Keratinocyte (primary cell): ENCODE data around the gene ZC3H10. TPM values are rescaled to one million over a fixed set of nuclear protein-coding genes. Genes with fewer than 3 reads are reported as not detected.

Experiments used
- DNase-seq: peaks from one replicate; pipeline ENCODE4 v3.0.0-alpha.2; 2011; ENCODE audit warnings: low read depth, missing footprints, low spot score
- FAIRE-seq: peaks from 2 replicates; lab custom pipeline; 2011; peaks lifted over from hg19 to GRCh38; lab: Jason Lieb, UNC
- H2AFZ ChIP-seq: 2 replicates; pipeline ENCODE4 v1.6.0; 2012; ENCODE audit warnings: low read length, control low read depth, inconsistent platforms; ENCODE audit not compliant: control insufficient read depth
- H3K27ac ChIP-seq: 2 replicates; pipeline ENCODE4 v1.5.1; 2011; ENCODE audit warnings: low read length; ENCODE audit not compliant: control insufficient read depth, insufficient read depth
- H3K27me3 ChIP-seq: 3 replicates; pipeline ENCODE4 v1.6.0; 2011; ENCODE audit warnings: low read length; ENCODE audit not compliant: control insufficient read depth, insufficient read depth; ENCODE audit errors: extremely low read depth
- H3K36me3 ChIP-seq, 2 experiments: 2 replicates in 1 of 2; 3 replicates in 1 of 2; pipeline ENCODE4 v1.5.1; 2011; ENCODE audit warnings: low read length in 2 of 2, mild to moderate bottlenecking in 1 of 2; ENCODE audit not compliant: control insufficient read depth in 2 of 2, insufficient read depth in 2 of 2; ENCODE audit errors: extremely low read depth in 1 of 2
- H3K4me1 ChIP-seq: 3 replicates; pipeline ENCODE4 v1.5.1; 2011; ENCODE audit warnings: low read length; ENCODE audit not compliant: control insufficient read depth, insufficient read depth; ENCODE audit errors: extremely low read depth
- H3K4me2 ChIP-seq: 3 replicates; pipeline ENCODE4 v1.6.0; 2011; ENCODE audit warnings: low read depth, low read length; ENCODE audit not compliant: control insufficient read depth, insufficient read depth; ENCODE audit errors: extremely low read depth
- H3K4me3 ChIP-seq, 3 experiments: fragments of 200-600 bp in 1 of 3; sonication (generic) in 1 of 3; 2 replicates in 2 of 3; 3 replicates in 1 of 3; pipeline ENCODE4 v1.5.1; 2011 to 2016; ENCODE audit warnings: low read length in 3 of 3, mild to moderate bottlenecking in 3 of 3, control low read depth in 2 of 3, inconsistent platforms in 1 of 3, low read depth in 1 of 3, mixed read lengths in 1 of 3, mixed run types in 1 of 3, moderate library complexity in 1 of 3; ENCODE audit not compliant: control insufficient read depth in 2 of 3, insufficient read depth in 2 of 3; ENCODE audit errors: extremely low read depth in 1 of 3
- H3K79me2 ChIP-seq: 2 replicates; pipeline ENCODE4 v1.6.0; 2012; ENCODE audit warnings: low read length; ENCODE audit not compliant: control insufficient read depth, insufficient read depth
- H3K9ac ChIP-seq: 3 replicates; pipeline ENCODE4 v1.6.0; 2011; ENCODE audit warnings: low read length; ENCODE audit not compliant: control insufficient read depth, insufficient read depth; ENCODE audit errors: extremely low read depth
- H3K9me1 ChIP-seq: 3 replicates; pipeline ENCODE4 v1.6.0; 2011; ENCODE audit warnings: low read length; ENCODE audit not compliant: control insufficient read depth, insufficient read depth; ENCODE audit errors: extremely low read depth
- H3K9me3 ChIP-seq: 2 replicates; pipeline ENCODE4 v1.5.1; 2012; ENCODE audit warnings: low read depth, low read length; ENCODE audit not compliant: control insufficient read depth
- H4K20me1 ChIP-seq: 3 replicates; pipeline ENCODE4 v1.6.0; 2011; ENCODE audit warnings: low read length; ENCODE audit not compliant: control insufficient read depth, insufficient read depth; ENCODE audit errors: extremely low read depth
- CTCF ChIP-seq, 3 experiments: IDR thresholded peaks in 1 of 3; conservative IDR thresholded peaks in 1 of 3; optimal IDR thresholded peaks in 1 of 3; 2 replicates in 2 of 3; 3 replicates in 1 of 3; pipeline versions ENCODE3 to v1.5.1; 2011; ENCODE audit warnings: low read length in 3 of 3, mild to moderate bottlenecking in 3 of 3, moderate library complexity in 2 of 3, control low read depth in 1 of 3, inconsistent platforms in 1 of 3; ENCODE audit not compliant: insufficient read depth in 2 of 3; ENCODE audit errors: extremely low read depth in 1 of 3
- EZH2 ChIP-seq: IDR thresholded peaks from one replicate; pipeline ENCODE4 v1.6.1; 2012; ENCODE audit warnings: inconsistent platforms, mild to moderate bottlenecking, low read length, moderate library complexity
- dilution Hi-C: fragments of 300-500 bp; cut with MboI; formaldehyde crosslinking; loops from one replicate; pipeline ENCODE4 v1.7.0; 2020; ENCODE audit warnings: low sequenced_read_pairs; ENCODE audit not compliant: extremely low pct_ligation_motif_present
- polyA plus RNA-seq, 5 experiments: library from polyadenylated mRNA; depleted of rRNA in 3 of 5; stranded (reverse) in 3 of 5; stranded (forward) in 1 of 5; unstranded in 1 of 5; fragments of >200 nt; gene quantifications; 1 replicate in 1 of 5; 2 replicates in 3 of 5; 3 replicates in 1 of 5; pipeline versions ENCODE4 v1.2.1 to v1.2.3, GENCODE V29; 2011 to 2012; ENCODE audit warnings: missing spikeins in 2 of 5, low read depth in 1 of 5, low replicate concordance in 1 of 5

The ZC3H10 gene
- polyA plus RNA-seq, 1 donor (not counting 4 experiments of a cell fraction or from before 2014, with no cell fraction given): 0.85 TPM

- Histone ChIP-seq H3K4me3 (no peak overlapping the region), H4K20me1 (peaks cover 21% of the 10 kb centered on the region), H3K4me2 (no peak overlapping the region), H3K9me1 (no peaks in the 10 kb centered on the region), H3K9ac (no peak overlapping the region), H3K27ac (no peak overlapping the region), H3K4me1 (peaks cover 22% of the 10 kb centered on the region), H3K36me3 (peaks cover 41 to 43% of the 10 kb centered on the region in 2 experiments), H3K79me2 (peaks cover 22% of the 10 kb centered on the region), H3K9me3 (no peaks in the 10 kb centered on the region), H3K27me3 (no peaks in the 10 kb centered on the region), H2AFZ (no peak overlapping the region)
- DNase-seq (no peak), FAIRE-seq (no peak)
- TF ChIP-seq EZH2 (no peak), CTCF (optimal IDR thresholded peaks at IDR 0.05 in 1 of 3, IDR thresholded peaks at IDR 0.05 in 1 of 3, conservative IDR thresholded peaks at IDR 0.05 in 1 of 3; ENCODE audit: extremely low read depth in 1 of 3, insufficient read depth in 2 of 3, low read length in 3 of 3) (no peak)
- dilution Hi-C loops: no loop called here
Measured at GRCh38 chr12:56163533-56164344, 45.7 kb downstream of the ZC3H10 start.

GRCh38 chr12:56164345-56164729 lies 46.3 kb downstream of the ZC3H10 start:
- H3K4me3 ChIP-seq: no peak overlapping the region
- no peak for FAIRE-seq
- peaks cover 21% of the 10 kb centered on the region for H4K20me1 ChIP-seq
- no peak overlapping the region for H3K4me2 ChIP-seq
- peaks cover 16% of the 10 kb centered on the region for H3K79me2 ChIP-seq
- H3K27me3 ChIP-seq: no peaks in the 10 kb centered on the region
- no peak overlapping the region for H2AFZ ChIP-seq
- no peak overlapping the region for H3K27ac ChIP-seq
- H3K4me1 ChIP-seq: peaks cover 22% of the 10 kb centered on the region
- H3K9me1 ChIP-seq: no peaks in the 10 kb centered on the region
- no peak overlapping the region for H3K9ac ChIP-seq
- dilution Hi-C loops: no loop called here
- TF ChIP-seq EZH2: no peak
- TF ChIP-seq CTCF (optimal IDR thresholded peaks at IDR 0.05 in 1 of 3, IDR thresholded peaks at IDR 0.05 in 1 of 3, conservative IDR thresholded peaks at IDR 0.05 in 1 of 3; ENCODE audit: extremely low read depth in 1 of 3, insufficient read depth in 2 of 3, low read length in 3 of 3): no peak
- H3K36me3 ChIP-seq: peaks cover 39 to 40% of the 10 kb centered on the region in 2 experiments
- no peaks in the 10 kb centered on the region for H3K9me3 ChIP-seq
- no peak for DNase-seq
